EH (cell line): ENCODE results near the gene CRTC2.

ENCODE experiments used
- DNase-seq: peaks from one replicate; pipeline ENCODE4 v3.0.0-alpha.2; 2015; ENCODE audit warnings: low read depth

The CRTC2 gene

DNA sequence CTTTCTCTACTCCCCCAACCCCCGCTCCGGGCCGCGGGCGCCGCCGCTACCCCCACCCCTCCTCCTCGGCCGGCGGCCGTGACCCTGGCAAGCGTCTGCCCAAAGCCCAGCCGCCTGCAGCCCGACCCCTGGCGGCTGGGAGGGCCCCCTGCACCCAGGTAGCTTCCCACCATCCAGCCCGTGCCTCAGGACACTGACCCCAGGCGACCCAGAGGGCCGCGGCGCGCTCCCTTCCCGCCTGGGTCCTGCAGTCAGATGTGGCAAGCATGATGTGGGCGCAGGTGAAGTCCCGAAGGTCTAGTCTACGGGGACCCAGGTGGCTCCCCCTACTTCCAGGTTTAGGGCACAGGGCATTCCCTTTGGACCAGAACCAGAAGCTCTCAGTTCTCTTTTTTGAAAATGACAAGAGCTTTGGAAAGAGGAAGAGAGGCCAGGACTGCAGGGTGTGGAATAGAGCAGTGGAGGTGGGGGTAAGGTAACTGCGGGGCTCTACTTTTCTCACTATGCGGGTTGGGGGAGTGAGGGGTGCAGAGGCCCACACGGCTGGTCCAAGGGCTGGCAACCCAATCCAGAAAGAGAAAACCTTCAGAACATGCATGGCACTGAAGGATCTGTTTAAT lies 11.7 kb downstream of the CRTC2 start, which contains the start of gene DENND4B:
TSS of gene DENND4B (minus strand) at position 97 of the 620 bp plus-strand sequence. CDS start 2,344 bp downstream, outside the sequence.
- peak; percentile 79 for DNase-seq

DNA sequence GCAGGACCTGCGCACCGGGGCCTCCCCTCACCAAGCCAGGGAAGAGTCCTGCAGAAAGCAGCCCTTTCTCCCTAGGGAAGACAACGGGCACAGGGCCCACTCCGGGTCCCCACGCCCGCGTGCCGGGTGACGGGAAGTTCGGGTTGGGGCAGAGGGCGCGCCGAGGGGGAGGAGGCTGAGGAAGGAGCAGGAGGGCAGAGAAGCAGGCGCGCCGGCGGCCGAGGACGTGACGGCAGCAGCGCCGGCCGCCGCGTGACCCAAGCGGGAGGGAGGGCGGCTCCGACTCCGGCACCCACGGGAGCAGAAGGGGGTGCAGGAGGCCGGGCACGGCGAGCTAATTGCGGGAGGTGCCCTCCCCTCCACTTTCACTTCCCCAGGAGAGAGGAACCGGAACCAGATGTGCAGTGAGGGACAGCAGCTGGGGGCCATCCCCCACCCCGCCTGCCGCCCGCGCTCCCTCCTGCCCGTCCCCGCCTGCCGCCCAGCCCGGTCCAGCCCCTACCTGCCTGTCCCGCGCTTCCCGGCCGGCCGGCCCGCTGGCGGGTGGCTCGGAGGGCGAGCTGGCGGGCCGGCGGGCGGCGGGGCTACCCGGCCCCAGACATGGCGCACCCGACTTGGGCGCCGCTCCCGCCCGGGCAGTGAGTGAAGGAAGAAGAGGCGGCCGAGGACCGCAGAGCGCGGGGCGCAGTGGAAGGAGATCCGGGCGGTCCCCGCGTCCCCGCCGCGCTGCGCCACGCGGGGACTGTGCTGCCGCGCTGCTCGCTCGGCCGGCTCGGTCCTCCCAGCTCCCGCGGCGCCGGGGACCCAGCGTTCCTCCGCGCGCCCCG lies 12.4 kb downstream of the CRTC2 start:
- DNase-seq: peak; percentile 74

DNA sequence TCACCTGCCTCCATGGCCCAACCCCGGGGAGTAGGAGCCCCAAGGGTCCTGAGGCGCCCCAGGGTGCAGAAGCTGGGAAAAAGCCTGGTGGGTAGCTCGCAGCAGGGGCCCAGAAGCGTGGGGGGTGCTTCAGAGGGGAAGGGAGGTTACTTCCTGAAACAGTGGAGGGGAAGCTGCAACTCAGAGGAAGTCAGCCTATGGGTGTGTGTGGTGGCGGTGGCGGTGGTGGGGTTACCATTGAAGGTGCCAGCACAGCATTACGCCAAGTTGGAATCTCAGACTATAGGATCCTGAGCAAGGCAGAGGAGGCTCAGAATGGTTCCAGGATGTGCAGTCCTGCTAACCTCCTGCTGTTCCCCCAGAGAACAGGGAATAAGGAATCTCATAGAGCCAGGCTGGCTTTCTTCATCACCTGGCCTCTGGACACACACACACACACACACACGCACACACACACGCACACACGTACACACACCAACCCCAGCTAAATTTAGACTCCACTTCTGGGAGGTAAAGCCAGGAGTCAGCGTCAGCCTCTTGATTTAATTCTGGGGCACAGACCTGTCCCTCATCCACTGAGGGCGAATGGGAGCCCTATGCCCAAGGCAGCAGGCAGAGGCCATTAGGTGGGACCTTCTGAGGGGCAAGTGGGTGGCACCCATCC lies 13.1 kb downstream of the CRTC2 start:
- DNase-seq: peak; percentile 34

DNA sequence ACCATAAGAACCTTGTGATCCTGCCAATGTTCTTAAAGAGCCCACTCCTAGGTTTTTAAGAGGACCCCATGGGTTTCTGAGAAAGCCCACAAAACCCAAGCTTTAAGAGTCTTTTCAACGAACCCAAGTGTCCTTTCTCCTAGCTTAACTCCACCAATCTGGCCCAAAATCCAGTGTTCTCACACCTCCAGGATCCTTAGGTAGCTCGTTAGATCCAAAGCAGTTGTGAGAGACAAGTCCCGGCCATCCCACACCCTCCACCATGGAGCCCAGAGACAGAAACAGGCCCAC lies 13.6 kb downstream of the CRTC2 start:
- DNase-seq: no peak

DNA sequence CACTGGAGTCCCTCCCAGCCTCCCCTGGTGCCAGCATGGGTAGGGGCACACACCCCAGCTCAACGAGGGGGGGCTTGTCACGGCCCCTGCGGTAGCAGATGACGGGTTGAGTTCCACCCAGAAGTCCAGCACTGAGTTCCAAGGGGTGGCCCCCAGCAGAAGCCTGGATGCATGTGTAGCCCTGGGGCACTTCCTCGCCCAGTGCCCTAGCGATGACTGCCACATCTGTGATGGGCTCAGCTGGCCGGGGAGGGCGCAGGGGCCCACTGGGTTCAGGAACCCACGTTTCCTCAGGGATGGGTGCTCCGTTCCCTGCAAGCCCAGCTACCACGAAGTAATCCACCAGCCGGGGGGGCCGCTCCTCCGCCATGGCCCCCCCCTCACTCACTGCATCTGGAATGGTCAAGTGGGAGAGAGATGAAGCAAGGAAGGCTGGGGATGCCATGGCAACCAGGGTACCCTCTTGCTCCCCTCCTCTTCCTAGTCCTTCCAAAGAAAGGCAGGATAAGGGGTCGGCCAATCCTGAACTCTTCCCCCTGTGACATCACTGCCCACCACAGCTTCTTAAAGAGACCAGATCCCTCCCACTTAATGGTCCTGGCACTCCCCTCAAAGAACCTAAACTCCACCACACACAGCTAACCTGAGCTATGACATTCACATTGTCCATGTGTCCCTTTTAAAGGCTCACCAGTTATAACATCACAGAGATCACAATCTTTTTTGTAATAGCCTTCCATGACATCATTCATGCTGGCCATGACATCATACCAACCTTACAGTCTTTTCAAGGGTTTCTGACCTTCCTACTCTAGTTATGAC lies 14.2 kb downstream of the CRTC2 start:
- DNase-seq: no peak

DNA sequence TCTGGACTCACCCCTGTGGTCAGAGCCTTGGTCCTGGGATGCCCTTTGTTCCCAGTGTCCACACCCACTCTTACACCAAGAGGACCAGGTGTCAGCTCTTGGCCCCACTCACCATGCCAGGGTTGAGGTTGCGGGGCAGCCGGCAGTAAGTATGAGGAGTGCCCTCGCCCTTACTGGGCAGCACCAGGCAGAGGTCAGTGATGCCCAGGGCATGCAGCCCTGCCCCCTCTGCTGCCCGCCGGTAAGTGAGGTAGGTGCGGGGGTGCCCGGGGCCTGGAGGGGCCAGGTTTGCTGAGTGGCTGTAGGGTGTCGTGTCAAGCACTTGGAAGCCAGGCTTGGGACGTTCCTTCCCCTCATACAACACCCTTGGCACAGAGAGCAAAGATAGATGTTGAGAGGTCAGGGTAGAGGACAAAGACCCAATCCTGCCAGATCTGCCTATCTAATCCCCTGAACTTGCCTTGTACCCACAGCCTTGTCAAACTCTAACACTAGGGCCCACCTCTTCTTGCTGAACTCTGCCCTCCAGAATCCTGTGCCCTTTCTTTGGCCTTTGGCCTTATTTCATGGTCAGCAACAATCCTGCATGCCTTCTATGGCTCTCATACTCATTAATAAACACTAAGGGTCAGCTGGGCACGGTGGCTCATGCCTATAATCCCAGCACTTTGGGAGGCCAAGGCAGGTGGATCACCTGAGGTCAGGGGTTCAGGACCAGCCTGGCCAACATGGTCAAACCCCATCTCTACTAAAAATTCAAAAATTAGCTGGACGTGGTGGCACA lies 15.5 kb downstream of the CRTC2 start:
- no peak for DNase-seq

DNA sequence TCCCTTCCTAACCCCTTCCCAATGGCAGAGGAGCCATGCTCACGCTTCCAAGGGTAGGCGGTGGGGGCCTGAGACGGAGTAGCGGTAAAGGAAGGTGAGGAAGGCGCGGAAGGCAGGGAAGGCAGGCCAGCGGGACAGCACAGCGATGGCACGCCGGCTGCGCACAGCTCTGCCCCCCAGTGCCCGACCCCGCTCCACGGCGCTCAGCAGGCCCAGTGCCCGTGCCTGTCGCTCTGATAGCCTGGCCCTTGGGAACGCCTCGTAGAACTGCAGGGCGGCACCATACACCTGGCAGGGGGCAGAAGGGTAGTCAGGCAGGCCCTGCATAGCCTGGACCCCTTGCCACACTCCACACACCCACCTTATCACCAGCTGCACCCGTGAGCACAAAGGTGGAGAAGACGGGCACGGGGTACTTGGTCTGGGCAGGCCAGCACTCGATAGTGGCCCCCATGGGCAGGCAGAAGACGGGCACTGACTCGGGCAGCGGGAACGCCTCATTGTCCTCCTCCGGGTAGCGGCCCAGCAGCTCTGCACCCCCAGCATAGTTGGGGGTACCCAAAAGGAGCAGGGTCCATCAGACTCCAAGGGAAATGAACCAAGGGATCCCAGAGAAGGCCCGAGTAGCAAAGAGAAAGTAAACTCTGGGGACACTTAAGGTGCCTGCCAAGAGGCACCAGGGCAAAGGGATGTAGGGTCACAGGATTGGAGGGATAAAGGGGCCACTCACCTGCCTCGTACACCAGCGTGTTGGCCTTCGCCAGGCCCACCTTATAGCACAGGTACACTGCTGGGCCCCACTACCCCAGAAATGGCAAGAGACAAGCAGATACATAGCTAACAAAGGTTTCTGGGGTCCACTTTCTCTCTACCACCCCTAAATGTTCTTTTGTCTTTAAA lies 16.3 kb downstream of the CRTC2 start:
- no peak for DNase-seq

DNA sequence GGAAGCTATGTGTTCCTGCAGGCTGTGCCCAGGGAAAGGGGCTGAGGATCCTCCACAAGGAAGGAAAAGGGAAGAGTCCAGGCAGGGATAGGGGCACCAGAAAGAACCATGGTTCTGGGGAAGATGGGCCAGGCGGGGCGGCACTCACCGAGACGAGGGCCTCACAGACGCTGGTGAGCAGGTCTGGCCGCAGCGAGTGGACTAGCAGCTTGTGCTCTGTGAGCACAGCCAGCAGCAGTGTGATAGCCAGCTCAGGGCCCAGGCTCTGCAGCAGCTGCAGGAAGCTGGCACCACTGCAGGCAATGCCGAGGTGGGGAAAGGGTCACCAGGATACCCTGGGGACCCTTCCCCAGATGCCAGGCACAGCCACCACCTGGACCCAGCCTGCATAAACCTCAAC lies 17.7 kb downstream of the CRTC2 start:
- no peak for DNase-seq

DNA sequence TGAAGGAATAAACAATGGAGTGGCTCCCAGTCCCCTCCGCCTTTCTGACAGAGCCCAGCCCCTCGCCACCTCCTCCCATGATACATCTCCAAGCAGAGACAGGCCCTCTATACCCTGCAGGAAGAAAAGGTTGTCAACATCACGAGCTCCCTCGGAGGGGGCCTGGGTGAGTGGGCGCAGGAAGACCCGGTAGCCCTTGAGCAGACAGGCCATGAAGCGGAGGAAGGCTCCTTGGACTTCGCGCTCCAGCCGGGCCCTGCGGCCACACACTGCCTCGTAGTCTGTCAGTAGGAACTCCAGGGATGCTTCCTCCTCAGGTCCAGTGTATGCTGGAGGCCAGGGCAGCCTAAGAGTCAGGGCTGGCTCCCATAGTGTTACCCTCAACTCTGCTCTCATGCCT lies 18.9 kb downstream of the CRTC2 start:
- DNase-seq: no peak

DNA sequence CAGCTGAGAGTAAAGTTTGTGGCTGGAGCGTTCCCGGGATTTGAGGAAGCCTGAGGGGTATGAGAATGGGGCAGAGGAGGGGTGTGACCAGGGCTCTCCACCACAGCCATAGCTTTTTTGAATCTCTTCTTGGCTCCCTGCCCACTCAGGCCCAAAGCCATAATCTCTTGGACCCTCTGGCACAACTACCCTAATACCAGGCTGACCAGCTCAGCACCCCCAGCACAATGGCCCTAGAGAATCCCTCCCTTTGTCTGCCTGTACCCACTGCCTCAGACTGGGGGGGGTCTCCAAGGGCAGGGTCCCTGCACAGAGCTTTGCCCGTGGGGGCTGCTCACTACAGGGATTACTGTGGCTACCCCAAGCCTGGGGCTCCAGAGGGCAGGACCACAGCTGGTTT lies 19.4 kb downstream of the CRTC2 start:
- DNase-seq: no peak

DNA sequence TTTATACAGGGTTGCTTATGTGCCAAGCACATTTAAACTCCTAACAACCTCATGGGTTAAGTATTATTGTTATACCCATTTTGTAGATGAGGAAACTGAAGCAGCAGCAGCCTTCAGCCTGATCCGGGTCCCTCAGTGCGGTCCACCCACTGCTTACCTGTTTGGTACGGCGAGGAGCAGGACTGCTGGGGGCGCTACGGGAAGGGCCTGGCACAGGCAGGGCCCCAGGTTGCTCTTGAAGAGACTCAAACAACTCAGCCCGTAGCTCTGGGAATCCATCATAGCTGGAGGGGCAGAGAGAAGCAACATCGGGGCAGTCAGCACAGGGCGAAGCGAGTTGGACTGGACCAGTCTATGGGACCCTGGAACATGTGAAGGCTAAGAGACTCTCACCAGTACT lies 21.1 kb downstream of the CRTC2 start:
- no peak for DNase-seq

DNA sequence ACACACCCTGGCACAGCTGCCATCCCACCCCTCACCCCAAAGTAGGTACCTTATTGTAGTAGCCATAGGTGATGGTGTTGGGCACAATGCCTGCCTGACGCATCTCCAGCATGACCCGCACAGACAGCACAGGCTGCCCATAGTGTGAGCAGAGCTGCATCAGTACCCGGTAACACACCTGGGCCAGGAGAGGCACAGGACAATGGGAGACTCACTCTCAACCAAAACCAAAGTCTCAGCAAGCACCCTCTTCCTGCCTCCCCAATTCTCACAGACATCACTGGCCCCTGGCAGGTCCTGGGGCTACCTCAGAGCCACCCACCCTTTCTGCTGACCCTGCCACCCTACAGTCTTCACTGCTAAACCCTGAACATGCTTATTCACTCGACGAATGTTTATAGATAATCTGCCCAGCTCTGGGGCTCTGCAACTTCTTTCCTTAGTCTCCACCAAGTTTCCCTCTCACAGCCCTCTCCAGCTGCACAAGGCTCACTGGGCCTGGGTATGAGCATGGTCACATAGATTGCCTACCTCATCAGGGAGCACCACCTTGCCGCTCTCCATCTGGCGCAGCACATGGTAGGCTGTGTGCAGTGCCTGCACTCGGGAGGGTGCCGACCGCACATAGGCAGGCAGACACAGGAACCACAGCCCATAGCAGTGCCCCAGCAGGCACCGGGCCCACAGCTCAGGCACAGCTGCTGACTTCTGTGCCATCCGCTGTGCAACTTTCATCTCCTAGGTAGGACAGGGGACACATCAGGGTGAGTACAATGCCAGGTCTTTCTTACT lies 22.2 kb downstream of the CRTC2 start:
- DNase-seq: no peak

DNA sequence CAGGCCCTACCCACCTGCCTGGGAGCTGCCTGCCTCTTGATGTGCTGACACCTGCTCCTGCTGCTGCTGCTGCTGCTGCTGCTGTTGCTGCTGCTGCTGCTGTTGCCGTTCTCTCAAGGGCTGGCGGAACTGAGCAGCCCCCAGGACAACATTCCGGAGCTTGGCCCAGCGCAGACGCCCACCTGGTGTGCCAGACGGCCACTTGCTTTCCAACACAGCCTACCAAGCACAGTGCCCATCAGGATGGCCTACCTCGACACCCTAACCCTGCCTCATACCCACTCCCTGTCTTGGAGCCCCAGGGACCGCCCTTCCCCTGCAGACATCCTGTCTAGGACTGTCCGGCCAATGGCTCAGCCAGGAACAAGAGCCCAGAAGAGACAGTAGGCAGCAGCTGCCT lies 23.7 kb downstream of the CRTC2 start:
- DNase-seq: no peak

DNA sequence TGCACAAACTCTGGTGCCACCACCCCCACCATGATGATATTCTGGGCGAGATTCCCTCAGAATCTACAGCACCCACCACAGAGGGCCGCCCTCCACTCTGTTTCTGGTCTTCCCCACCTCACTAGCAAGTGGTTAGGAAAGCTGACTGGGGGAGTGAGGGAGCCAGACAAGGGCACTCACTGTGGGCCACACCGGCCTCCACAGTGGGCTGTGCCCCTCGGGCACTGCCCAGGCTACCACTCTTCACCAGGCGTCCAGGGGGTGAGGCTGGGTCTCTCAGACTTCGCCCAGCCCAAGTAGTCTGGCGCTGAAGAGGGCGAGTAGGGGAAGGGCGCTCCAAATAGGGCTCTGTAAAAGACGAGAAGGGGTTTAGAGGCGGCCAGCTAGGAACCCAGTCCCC lies 24.5 kb downstream of the CRTC2 start:
- DNase-seq: no peak

DNA sequence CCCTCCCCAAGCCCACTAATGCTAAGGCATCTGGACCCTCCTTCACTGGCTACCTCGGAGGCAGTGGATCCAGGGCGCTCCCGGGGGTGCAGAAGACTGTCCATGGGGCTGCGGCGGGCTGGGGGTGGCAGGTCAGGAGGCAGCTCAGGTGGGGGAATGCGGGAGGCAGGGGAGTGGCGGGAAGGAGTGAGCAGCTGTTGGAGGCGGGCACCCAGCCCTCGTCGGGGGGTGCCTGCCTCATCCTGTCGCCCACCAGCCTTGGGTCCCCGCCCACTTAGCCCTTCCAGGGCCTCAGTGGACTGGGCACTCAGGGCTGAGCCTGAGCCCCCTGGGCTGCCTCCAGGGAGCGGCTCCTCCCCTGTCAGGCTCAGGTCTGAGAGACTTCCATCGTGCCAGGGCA lies 25.0 kb downstream of the CRTC2 start:
- DNase-seq: no peak

DNA sequence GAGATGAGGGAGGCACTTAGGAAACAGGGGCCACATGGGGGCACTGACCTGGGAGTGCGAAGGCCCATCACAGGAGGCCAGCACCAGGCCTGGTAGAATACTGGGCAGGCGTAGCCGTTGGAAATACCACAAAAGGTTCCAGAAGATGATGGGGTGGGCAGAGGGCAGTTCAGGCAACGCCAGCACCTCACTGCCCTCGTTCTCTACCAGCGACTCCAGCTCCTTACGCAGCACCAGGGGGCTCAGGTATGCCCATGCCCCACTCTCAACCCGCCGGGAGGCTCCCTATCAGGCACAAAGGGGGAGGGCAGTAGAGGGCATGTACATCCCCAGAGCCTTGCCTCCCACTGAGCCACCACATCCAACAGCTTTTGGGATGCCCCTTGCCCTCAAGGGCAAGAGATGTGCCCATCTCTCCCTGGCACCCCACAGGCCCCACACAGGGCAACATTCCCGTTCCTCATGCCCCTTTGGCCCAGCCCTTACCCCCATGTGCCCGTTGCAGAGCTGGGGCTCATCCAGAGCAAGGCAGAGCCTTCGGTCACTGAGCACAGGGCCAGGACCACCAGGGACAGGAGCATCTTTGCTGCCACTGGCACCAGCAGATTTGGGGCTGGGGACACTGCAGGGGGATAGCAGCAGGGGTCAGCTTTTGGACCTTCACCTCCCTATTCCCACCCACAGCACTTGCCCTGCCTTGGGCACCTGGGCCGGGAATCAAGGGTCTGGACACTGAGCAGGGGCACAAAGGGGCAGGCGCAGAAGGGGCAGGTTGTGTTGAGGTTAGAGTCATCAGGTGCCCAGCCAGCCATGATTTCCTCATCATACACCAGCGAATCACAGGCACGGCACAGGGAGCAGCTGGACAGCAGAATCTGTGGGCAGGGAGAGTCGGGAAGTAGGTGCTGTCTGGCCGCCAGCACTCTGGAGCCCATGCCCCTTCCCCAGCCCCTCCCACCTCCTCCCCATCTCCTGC lies 26.0 kb downstream of the CRTC2 start:
- DNase-seq: no peak

DNA sequence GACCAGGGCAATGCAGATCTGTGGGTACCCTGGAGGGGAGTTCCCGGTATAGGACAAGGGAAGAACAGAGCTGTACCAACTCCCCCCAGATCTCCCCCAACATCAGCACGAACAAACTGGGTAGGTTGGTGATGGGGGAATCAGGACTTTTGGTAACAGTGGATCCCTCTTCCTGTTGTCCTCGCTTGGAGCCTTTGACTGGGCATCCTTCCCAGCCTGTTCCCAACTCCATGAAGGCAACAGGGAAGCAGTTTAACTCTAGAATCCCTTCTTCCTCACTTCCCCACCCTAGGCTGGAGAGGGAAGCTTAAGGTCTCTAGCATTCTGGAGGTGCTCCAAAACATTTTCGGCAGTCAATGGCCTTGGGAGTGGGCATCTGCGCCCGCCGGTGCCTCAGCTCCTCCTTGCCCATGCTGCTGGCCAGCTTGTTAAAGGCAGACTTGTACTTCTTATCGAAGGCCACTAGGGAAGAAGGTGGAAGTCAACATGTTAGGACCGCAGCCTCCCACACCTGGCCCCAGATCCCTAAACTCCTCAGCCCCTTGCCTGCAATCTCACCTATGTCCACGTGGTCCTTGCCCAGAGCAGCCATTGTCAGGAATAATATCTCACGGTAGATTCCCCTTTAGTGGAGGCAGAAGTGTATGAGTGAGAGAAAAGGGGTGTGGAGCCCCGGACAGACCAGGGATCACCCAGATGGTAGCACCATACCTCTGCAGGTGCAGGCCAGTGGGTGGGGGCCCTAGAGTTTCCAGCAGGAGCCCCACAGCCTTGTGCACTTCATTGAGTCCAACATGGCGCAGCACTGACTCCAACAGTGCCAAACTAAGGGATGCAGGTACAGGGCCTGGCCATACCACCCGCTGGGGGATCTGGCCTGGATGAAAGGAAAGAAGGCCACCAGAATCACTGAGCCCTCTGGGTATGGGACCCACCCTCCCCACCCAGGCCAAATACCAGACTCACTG lies 28.1 kb downstream of the CRTC2 start:
- no peak for DNase-seq
